K562 (cell line): ENCODE measurements around the gene LAMTOR4. TPM values are rescaled to one million over a fixed set of nuclear protein-coding genes. Genes with fewer than 3 reads are reported as not detected.

Experiments used
- BMI1 ChIP-seq: fragments of 150-350 bp; IDR thresholded peaks from 2 replicates; pipeline ENCODE4 v1.6.1; 2014; ENCODE audit warnings: low read length
- FOXA3 ChIP-seq, 2 experiments: fragments of 450-650 bp in 1 of 2; sonication (generic) in 1 of 2; formaldehyde crosslinking; IDR thresholded peaks in 1 of 2; conservative IDR thresholded peaks in 1 of 2; 2 replicates each; pipeline versions ENCODE4 v1.4.0 to v1.8.0; 2020 to 2022; ENCODE audit warnings: mild to moderate bottlenecking in 2 of 2, missing genetic modification reagents in 1 of 2
- GMEB1 ChIP-seq: fragments of 250-450 bp; sonication (Bioruptor Pico); IDR thresholded peaks from 2 replicates; pipeline ENCODE4 v1.4.0; 2020; ENCODE audit warnings: mild to moderate bottlenecking
- HIVEP1 ChIP-seq: fragments of 250-450 bp; sonication (Bioruptor Pico); IDR thresholded peaks from 2 replicates; pipeline ENCODE4 v1.4.0; 2020; ENCODE audit warnings: mild to moderate bottlenecking
- ILK ChIP-seq: fragments of 450-650 bp; IDR thresholded peaks from 2 replicates; pipeline ENCODE4 v1.6.1; 2016; ENCODE audit warnings: missing genetic modification characterization, low read depth, mild to moderate bottlenecking, missing compliant biosample characterization, moderate library complexity, borderline replicate concordance
- MITF ChIP-seq: IDR thresholded peaks from 2 replicates; pipeline ENCODE4 v1.6.1; 2014; ENCODE audit warnings: antibody characterized with exemption
- NEUROD1 ChIP-seq: fragments of 150-350 bp; IDR thresholded peaks from 2 replicates; pipeline ENCODE4 v1.6.1; 2014; ENCODE audit warnings: borderline replicate concordance, low read length, low read depth; ENCODE audit not compliant: partially characterized antibody
- NONO ChIP-seq, 2 experiments: fragments of 200-400 bp in 1 of 2; fragments of 450-650 bp in 1 of 2; formaldehyde crosslinking in 1 of 2; IDR thresholded peaks; 2 replicates each; pipeline ENCODE4 v1.6.1; 2017; ENCODE audit warnings: low read depth in 2 of 2, mild to moderate bottlenecking in 2 of 2, moderate library complexity in 2 of 2, low read length in 1 of 2
- NR0B1 ChIP-seq: fragments of 450-650 bp; IDR thresholded peaks from one replicate; pipeline ENCODE4 v1.6.1; 2018; ENCODE audit warnings: mild to moderate bottlenecking, moderate library complexity; ENCODE audit not compliant: partially characterized antibody
- POLR2G ChIP-seq: fragments of 200-400 bp; formaldehyde crosslinking; IDR thresholded peaks from 2 replicates; pipeline ENCODE4 v1.6.1; 2017; ENCODE audit warnings: low read depth, mild to moderate bottlenecking, antibody characterized with exemption, low read length, moderate library complexity
- RBBP5 ChIP-seq: fragments of 200-600 bp; sonication (generic); IDR thresholded peaks from 2 replicates; pipeline ENCODE4 v1.6.1; 2012; ENCODE audit warnings: borderline replicate concordance, mild to moderate bottlenecking, low read length, control low read depth, inconsistent platforms; ENCODE audit not compliant: insufficient read depth, poor library complexity, severe bottlenecking
- SIN3B ChIP-seq: fragments of 450-650 bp; IDR thresholded peaks from 2 replicates; pipeline ENCODE4 v1.6.1; 2017; ENCODE audit warnings: low read depth, mild to moderate bottlenecking, moderate library complexity
- SMAD1 ChIP-seq: fragments of 150-350 bp; IDR thresholded peaks from 2 replicates; pipeline ENCODE4 v1.6.1; 2014; ENCODE audit warnings: low read length, low read depth; ENCODE audit not compliant: partially characterized antibody
- SMARCA4 ChIP-seq: fragments of 450-650 bp; IDR thresholded peaks from 2 replicates; pipeline ENCODE4 v1.6.1; 2016
- ZBTB1 ChIP-seq: sonication (generic); formaldehyde crosslinking; IDR thresholded peaks from 2 replicates; pipeline ENCODE4 v1.8.1; 2023; ENCODE audit warnings: missing genetic modification reagents, low read depth, mild to moderate bottlenecking, borderline replicate concordance
- ZNF23 ChIP-seq: fragments of 250-450 bp; sonication (Bioruptor Pico); IDR thresholded peaks from 2 replicates; pipeline ENCODE4 v1.4.0; 2020; ENCODE audit warnings: mild to moderate bottlenecking
- ZNF57 ChIP-seq: fragments of 450-650 bp; formaldehyde crosslinking; IDR thresholded peaks from 2 replicates; pipeline ENCODE4 v1.4.0; 2020; ENCODE audit warnings: mild to moderate bottlenecking, moderate library complexity
- polyA plus RNA-seq, 8 experiments: library from polyadenylated mRNA; depleted of rRNA in 4 of 8; stranded (reverse) in 5 of 8; unstranded in 3 of 8; fragments of >200 nt; fragmentation: Nextera tagmentation in 2 of 8; fragmentation: Illumina TruSeq in 1 of 8; extraction: Ambion mirVana in 2 of 8; extraction: Trizol in 1 of 8; gene quantifications; 2 replicates each; pipeline versions ENCODE4 v1.2.1 to v1.2.3, GENCODE V29; 2011 to 2014; ENCODE audit warnings: inconsistent platforms in 1 of 8, missing spikeins in 1 of 8
- total RNA-seq, 7 experiments: library from RNA; depleted of rRNA in 6 of 7; stranded (reverse); fragments of >200 nt in 6 of 7; fragmentation: Illumina TruSeq in 2 of 7; extraction: Trizol in 2 of 7; gene quantifications; 2 replicates each; pipeline versions ENCODE4 v1.2.1 to v1.2.3, GENCODE V29; 2011 to 2021; ENCODE audit warnings: low replicate concordance in 1 of 7
- TF ChIP-seq, protein P1 (sequence below), 2 experiments: fragments of 450-650 bp in 1 of 2; IDR thresholded peaks; 2 replicates each; pipeline ENCODE4 v1.6.1; 2011 to 2017; ENCODE audit warnings: low read depth in 2 of 2, antibody characterized with exemption in 1 of 2, borderline replicate concordance in 1 of 2, low read length in 1 of 2, mild to moderate bottlenecking in 1 of 2, mixed read lengths in 1 of 2; ENCODE audit not compliant: control insufficient read depth in 1 of 2

LAMTOR4 gene
- total and polyA plus RNA-seq, 9 of the 15 experiments (the other 6 are each of a cell fraction or from before 2014, with no cell fraction given): 79.6 to 314 (median 195) TPM

GRCh38 chr7:100119072-100119969 is 29.4 kb upstream of the LAMTOR4 start, which contains the start of the genes CNPY4 and TAF6 (continued):
- TF ChIP-seq, protein P1, sequence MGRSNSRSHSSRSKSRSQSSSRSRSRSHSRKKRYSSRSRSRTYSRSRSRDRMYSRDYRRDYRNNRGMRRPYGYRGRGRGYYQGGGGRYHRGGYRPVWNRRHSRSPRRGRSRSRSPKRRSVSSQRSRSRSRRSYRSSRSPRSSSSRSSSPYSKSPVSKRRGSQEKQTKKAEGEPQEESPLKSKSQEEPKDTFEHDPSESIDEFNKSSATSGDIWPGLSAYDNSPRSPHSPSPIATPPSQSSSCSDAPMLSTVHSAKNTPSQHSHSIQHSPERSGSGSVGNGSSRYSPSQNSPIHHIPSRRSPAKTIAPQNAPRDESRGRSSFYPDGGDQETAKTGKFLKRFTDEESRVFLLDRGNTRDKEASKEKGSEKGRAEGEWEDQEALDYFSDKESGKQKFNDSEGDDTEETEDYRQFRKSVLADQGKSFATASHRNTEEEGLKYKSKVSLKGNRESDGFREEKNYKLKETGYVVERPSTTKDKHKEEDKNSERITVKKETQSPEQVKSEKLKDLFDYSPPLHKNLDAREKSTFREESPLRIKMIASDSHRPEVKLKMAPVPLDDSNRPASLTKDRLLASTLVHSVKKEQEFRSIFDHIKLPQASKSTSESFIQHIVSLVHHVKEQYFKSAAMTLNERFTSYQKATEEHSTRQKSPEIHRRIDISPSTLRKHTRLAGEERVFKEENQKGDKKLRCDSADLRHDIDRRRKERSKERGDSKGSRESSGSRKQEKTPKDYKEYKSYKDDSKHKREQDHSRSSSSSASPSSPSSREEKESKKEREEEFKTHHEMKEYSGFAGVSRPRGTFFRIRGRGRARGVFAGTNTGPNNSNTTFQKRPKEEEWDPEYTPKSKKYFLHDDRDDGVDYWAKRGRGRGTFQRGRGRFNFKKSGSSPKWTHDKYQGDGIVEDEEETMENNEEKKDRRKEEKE (IDR thresholded peaks at IDR 0.05; ENCODE audit: borderline replicate concordance in 1 of 2, control insufficient read depth in 1 of 2, low read depth in 2 of 2, low read length in 1 of 2): no peak
- no peak for TF ChIP-seq MITF
- TF ChIP-seq FOXA3 (CRISPR knock-in tag; conservative IDR thresholded peaks at IDR 0.05 in 1 of 2, IDR thresholded peaks at IDR 0.05 in 1 of 2): 0 out of 4 replicates have a peak, but pooled peaks of 1 of the 2 experiments have one; percentile 35
- peak; percentile 86; the same call in 1 of the 2 replicates for TF ChIP-seq HIVEP1 (CRISPR knock-in tag)
- TF ChIP-seq ILK: no peak
- 0 out of 2 replicates have a peak, but pooled peaks have one; percentile 65 for TF ChIP-seq ZNF23
- no peak for TF ChIP-seq SMAD1
- peak; percentile 50 for TF ChIP-seq GMEB1 (CRISPR knock-in tag)
- TF ChIP-seq POLR2G: peak; percentile 90
- TF ChIP-seq RBBP5: peak; percentile 73
- peak; percentile 73 for TF ChIP-seq NEUROD1
- 0 out of 2 replicates have a peak, but pooled peaks have one; percentile 28 for TF ChIP-seq SMARCA4
- TF ChIP-seq SIN3B: peak; percentile 91
- TF ChIP-seq NONO (IDR thresholded peaks at IDR 0.05; ENCODE audit: low read depth in 2 of 2, low read length in 1 of 2): peak in 1 of 2 experiments; percentile 21; a peak in 2 of 4 replicates
- TF ChIP-seq ZBTB1 (CRISPR knock-in tag): peak; percentile 81
- TF ChIP-seq ZNF57 (CRISPR knock-in tag): 0 out of 2 replicates have a peak, but pooled peaks have one; percentile 72
- TF ChIP-seq NR0B1: no peak
- TF ChIP-seq BMI1: peak; percentile 97
